Measurements from ENCODE around the gene PLTP.

The PLTP gene

DNA sequence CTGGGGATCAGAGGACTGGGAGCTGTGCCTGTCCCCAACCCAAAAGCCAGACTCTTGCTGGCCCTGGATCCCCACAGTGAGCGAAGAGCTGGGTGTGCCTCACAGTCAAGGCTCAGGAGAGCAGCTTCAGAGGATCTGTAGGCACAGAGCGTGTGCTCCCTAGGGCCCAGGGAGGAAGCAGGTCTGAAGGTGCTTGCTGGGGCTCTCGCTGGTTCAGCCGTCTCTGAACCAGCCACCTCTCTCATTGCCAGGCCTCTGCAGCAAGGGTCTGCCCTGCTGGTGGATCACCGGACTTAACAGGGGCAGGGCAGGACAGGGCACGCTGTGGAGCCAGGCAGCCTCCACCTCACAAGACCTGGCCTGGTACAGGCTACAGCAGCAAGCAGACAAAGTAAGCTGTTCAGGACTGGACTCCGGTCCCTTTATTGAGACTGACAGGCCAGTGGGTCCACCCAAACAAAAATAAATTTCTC, 36.3 kb upstream of the PLTP start:
- TF ChIP-seq, protein P1, sequence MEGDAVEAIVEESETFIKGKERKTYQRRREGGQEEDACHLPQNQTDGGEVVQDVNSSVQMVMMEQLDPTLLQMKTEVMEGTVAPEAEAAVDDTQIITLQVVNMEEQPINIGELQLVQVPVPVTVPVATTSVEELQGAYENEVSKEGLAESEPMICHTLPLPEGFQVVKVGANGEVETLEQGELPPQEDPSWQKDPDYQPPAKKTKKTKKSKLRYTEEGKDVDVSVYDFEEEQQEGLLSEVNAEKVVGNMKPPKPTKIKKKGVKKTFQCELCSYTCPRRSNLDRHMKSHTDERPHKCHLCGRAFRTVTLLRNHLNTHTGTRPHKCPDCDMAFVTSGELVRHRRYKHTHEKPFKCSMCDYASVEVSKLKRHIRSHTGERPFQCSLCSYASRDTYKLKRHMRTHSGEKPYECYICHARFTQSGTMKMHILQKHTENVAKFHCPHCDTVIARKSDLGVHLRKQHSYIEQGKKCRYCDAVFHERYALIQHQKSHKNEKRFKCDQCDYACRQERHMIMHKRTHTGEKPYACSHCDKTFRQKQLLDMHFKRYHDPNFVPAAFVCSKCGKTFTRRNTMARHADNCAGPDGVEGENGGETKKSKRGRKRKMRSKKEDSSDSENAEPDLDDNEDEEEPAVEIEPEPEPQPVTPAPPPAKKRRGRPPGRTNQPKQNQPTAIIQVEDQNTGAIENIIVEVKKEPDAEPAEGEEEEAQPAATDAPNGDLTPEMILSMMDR (IDR thresholded peaks at IDR 0.05; ENCODE audit: low read depth, low read length, missing control alignments): no peak
- in situ Hi-C loops (cut with HindIII; ENCODE audit: low sequenced_read_pairs): no loop called here
- DNase-seq (ENCODE audit: low read depth): no peak

DNA sequence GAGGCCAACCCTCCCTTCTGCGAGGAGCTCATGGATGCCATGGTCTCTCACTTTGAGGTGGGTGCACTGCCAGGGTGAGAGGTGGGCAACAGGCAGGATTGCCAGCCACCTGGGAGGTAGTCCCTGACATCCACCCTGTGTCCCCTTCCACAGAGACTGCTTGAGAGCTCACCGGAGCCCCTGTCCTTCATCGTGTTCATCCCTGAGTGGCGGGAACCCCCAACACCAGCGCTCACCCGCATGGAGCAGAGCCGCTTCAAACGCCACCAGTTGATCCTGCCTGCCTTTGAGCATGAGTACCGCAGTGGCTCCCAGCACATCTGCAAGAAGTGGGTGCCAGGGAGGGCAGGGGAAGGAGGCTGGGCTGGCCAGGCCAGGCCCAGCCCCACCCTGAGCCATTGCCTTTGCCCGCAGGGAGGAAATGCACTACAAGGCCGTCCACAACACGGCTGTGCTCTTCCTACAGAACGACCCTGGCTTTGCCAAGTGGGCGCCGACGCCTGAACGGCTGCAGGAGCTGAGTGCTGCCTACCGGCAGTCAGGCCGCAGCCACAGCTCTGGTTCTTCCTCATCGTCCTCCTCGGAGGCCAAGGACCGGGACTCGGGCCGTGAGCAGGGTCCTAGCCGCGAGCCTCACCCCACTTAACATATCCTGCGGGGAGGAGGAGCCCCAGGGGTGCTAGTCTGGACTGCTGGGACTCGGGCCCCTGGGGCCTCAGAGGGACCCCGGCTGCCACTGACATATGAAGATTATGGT, 35.3 kb upstream of the PLTP start:
- DNase-seq (ENCODE audit: low read depth): no peak
- in situ Hi-C loops (cut with HindIII; ENCODE audit: low sequenced_read_pairs): no loop called here
- no peak overlapping the region for H3K4me3 ChIP-seq (ENCODE audit: low read depth, low read length)
- TF ChIP-seq, protein P1 (IDR thresholded peaks at IDR 0.05; ENCODE audit: low read depth, low read length, missing control alignments): no peak

More for the DNA sequence above, 36.3 kb upstream of the PLTP start:
- H3K4me3 ChIP-seq (ENCODE audit: low read depth, low read length): no peak overlapping the region

DNA sequence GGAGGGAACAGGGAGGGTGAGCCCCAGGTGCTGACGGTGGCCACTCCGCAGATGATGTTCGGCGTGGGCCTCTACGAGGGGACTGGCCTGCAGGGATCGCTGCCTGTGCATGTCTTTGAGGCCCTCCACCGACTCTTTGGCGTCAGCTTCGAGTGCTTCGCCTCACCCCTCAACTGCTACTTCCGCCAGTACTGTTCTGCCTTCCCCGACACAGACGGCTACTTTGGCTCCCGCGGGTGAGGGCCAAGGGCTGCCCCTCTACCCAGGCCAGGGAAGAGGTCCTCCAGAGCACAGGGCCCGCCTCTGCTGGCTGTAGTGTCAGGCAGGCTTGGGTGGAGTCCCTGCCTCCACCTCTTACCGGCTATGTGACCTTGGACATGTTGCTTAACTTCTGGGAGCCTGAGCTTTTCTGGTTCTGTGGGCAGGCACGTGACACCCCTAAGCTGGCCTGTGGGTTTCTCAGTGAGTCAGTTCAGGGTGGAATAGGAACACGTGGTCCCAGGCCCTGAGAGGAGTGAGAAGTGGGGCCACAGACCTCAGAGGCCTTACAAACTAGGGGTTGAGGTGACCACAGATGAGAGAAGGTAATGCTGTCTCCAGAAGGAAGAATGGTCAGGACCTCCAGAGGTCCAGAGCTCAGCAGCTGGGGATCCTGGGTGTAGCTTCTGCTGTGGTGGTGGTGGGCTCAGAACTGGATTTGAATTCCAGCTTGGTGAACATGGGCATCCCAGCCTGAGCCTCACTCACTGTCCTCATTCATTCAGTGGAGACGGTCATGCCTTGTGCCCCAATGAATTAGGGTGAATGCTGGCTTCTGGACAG, 34.4 kb upstream of the PLTP start:
- DNase-seq (ENCODE audit: low read depth): no peak
- in situ Hi-C loops (cut with HindIII; ENCODE audit: low sequenced_read_pairs): no loop called here
- H3K4me3 ChIP-seq (ENCODE audit: low read depth, low read length): no peak overlapping the region
- TF ChIP-seq, protein P1 (IDR thresholded peaks at IDR 0.05; ENCODE audit: low read depth, low read length, missing control alignments): no peak

GRCh38 chr20:45945678-45946148, 33.8 kb upstream of the PLTP start:
- no peak for DNase-seq (ENCODE audit: low read depth)
- H3K4me3 ChIP-seq (ENCODE audit: low read depth, low read length): no peak overlapping the region
- in situ Hi-C loops (cut with HindIII; ENCODE audit: low sequenced_read_pairs): no loop called here
- TF ChIP-seq, protein P1 (IDR thresholded peaks at IDR 0.05; ENCODE audit: low read depth, low read length, missing control alignments): no peak

GRCh38 chr20:45944965-45945677, 33.2 kb upstream of the PLTP start:
- H3K4me3 ChIP-seq (ENCODE audit: low read depth, low read length): no peak overlapping the region
- TF ChIP-seq, protein P1 (IDR thresholded peaks at IDR 0.05; ENCODE audit: low read depth, low read length, missing control alignments): peak; percentile 4
- no peak for DNase-seq (ENCODE audit: low read depth)
- in situ Hi-C loops (cut with HindIII; ENCODE audit: low sequenced_read_pairs): loop anchor here (5.0 kb wide), 1 partner anchor 58 kb away; the partner anchor contains the start of gene SPATA25
